Activated CD4-positive, alpha-beta T cell treated with anti-CD3 and anti-CD28 coated beads, Interleukin-10, Interleukin-2, amounts not matched to agents 100 ng/mL and 50 ng/mL, durations not matched to agents 16 hours and 8 hours (primary cell): ENCODE data around the gene INPP4B.

Experiments
- DNase-seq: peaks from one replicate; pipeline ENCODE4 v3.0.0-alpha.2; 2020

INPP4B gene

DNA sequence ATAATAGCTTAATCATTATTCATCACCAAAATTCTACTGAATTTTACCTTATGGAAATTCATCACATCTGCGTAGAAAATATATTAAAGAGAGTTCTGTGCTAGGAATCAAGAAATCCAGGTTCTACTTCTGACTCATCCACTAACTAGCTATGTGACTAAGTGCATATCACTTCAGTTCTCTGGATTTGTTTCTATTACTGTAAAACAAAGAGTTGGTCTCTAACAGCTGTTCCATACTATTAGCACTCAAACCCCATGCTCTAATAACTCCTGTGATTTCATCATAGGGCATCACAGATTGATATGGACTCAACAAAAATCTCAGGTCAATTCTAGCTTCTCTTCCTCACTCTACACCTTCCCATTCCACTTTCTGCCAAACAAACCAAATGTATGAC is 572.0 kb downstream of the INPP4B start:
- no peak for DNase-seq

DNA sequence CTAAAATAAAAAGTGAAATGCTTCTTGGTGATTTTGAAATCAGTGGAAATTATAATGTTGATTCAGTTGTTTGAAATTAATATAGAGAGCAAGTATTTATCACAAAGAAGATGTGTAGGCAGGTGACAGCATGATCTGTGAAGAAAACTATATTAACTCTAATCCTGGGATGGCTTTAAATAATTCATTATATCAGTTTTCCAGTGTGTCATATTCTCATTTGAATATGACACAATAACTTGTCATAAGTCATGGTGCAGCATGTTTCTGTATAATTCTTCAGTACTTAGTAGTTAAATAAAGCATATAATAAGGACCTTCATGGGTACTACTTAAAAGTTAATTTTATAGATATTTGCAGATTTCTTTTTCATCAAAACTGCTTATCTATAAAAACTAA is 573.6 kb downstream of the INPP4B start:
- DNase-seq, result no peak

DNA sequence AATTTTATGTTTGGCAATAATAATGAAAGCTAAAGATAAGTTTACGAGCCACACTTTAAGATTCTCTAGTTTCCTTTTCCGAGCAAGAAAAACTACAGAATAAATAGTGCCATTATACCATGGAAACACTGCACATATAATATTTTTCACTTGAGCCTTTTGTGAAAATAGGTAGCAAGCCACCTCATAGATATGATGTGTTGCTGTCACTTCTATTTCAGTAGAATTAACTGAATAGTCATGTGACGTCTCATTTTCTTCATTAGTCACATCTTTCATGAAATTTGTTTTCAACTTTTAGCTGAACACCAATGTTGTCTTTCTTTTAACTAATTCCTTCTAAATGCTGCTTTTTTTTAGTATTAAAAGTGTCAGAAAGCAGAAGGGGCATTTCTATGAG is 574.3 kb downstream of the INPP4B start:
- DNase-seq, result no peak

DNA sequence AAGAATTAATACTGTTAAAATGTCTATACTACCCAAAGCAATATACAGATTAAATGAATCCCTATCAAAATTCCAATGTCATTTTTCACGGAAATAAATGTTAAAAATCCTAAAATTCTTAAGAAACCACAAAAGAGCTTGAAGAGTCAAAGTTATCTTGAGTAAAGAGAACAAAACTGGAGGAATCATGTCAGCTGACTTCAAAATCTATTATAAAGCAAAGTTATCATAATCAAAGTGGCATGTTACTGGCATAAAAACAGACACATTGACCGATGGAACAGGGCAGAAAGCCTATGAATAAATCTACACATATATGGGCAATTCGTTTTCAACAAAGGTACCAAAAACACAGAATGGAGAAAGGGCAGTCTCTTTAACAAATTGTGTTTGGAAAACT is 579.0 kb downstream of the INPP4B start:
- no peak for DNase-seq

DNA sequence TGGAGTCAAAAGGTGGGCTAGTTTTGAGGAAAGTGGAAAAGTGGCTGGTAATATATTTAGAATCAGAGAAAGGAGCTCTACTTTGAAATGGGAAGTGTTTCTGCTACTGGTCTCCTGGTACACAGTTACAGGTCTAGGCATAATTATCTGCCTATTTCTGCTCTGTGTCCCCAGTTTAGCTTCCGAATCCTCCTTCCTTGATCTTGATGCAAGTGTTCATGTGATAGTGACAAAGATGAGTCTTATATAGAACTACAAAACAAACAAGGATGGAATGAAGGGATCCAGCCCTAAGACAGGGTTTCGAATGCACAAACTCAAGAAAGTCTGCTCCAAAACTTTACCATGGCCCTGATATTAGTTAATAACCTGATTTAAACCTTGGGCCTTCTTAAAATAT is 580.2 kb downstream of the INPP4B start:
- no peak for DNase-seq

DNA sequence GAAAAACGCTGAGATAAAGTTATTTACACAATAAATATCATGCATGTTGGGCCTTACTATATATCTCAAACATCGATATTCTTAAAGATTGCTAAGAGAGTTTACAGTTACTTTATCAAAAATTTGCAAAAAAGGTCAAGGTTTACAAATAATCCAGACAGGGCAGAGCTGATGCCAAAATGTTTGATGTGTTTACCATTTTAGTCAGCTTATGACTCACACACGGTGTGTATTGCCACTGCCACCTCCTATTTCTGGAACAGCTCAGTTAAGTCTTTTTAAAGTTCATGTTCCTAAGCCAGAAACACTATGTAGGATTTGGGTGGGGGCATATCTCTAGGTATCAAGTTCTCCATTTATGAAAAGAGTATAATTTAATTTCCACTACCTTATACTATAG is 580.6 kb downstream of the INPP4B start:
- peak; percentile 66 for DNase-seq

DNA sequence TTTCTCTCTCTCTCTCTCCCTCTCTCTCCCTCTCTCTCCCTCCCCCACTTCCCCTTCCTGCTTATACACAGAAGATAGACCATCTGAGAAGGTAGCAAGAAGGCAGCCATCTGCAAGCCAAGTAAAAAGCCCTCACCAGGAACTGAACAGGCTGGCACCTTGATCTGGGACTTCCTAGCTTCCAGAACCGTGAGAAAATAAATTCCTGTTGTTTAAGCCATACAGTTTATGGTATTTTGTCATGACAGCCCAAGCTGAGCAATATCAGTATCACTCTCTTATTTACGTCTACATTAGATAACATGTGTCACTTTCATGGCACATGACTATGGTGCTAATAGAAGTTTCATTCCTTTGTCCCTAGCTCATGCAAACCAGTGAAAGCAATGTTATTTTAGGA is 581.1 kb downstream of the INPP4B start:
- no peak for DNase-seq

DNA sequence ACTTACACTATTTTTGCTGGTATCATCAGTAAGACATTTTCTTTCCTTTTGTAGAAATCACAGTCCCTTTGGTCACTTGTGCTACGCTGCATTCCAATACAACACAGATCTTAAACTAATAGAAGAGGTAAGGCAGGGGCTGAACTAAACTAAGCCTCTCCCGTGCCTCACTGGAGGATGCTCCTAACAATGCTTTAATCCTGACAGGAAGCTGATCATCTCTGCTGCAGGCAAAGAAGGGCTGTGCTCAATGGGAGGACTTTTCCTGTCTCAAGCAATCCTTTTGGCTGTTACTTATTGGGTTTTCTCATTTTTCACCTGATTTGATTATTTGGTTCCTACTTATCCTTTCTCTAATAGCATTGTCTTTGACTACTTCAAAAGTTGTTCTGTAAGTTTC is 583.1 kb downstream of the INPP4B start:
- no peak for DNase-seq

DNA sequence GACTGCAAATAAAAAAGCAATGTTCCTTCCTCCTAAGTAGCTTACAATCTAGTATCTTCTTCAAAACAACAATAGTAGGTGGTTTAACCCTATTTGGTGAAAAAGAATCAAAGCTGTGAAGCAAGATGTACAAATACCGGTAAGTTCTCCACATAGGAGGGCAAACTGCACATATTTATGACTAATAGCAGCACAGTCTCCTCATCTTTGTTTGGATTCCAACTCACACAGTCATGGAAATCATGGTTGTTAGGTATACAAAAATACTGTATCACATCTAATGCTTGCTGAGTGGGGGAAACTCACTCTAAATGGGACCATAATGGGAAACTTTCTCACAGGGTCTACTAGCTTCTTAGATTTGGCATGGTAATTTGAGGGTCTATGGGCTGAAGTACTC is 597.2 kb downstream of the INPP4B start:
- no peak for DNase-seq

DNA sequence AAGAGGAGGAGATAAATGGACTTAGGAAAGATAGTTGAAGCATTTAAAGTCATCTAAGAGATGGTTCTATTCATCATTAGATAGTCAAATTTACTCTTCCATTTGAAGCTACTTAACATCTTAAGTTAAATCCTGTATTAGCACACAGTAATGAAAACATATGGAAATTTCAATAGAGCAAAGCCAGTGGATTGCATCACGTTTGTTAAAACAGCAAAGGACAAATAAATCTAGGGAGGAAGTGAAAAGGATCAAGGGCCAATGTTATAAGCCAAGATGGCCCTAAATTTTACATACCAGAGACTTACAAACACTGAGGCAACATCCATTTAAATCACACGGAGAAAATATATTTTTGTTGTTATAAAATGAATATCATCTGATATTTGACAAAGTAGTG is 602.8 kb downstream of the INPP4B start:
- no peak for DNase-seq

DNA sequence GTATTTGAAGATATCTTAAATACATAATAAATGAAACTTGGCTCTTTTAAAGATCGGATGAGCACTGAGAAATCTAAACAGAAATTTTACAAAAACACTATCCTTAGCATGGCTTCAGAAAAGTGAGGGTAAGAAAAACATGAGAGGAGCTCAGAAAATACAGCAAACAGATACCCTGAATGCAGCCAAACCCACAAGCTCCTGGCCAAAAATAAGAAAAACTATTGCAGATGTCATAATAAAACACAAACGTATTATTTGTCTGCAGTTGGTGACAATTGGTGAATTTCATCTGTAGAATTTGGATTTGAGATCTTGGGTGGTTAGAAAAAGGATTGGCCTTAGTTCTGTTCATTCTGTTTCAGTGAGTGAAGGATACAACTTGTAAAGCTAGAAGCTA is 603.9 kb downstream of the INPP4B start:
- no peak for DNase-seq

DNA sequence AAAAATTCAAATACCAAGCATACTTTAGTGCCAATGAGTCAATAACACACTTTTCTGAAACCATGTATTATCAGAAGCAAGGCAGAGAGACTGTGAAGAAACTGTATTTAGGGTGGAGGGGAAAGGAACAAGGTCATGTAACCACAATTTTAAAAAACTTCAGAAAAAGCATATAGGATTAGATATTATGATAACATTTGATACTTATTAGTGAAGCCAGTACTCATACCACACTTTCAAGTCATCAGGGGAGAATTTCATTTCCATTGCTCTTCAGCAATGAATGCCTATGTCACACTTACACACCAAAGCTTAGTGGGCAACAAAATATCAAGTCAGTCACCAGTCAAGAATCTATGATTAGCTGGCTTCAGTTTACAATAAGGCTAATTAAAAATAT is 607.5 kb downstream of the INPP4B start:
- no peak for DNase-seq

DNA sequence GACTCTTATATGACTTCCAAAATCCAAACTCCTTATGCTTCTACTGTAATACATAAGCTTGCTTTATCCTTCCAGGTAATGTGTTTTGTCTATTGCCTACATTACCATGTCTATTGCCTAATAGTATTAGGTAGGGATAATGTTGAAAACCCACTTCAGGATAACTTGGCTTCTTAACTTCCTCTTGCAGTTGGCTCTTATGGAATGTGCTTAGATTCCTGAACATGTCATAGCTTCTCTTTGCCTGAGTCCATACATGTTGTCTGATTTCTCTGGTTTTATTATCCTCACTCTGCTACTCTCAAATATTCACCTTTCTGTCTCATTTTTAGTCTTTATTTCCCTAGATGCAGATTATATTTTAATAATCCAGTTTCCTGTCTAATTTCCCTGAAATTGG is 609.8 kb downstream of the INPP4B start:
- no peak for DNase-seq

DNA sequence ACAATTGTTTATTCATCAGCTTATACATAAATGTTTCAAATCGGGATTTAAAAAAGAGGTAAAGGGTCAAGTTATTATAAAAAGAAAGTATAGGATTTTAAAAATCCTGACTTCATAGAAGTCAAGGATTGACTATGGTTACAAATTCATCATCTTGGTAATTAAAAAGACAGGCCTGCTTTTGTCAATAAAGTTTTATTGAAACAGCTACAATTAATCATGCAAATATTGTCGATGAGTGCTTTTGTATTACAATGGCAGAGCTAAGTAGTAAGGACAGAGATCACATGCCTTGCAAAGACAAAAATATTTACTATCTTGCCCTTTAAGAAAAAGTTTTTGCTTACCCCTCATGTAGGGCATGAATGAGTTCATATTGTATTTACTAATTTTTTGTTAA is 614.3 kb downstream of the INPP4B start:
- no peak for DNase-seq

DNA sequence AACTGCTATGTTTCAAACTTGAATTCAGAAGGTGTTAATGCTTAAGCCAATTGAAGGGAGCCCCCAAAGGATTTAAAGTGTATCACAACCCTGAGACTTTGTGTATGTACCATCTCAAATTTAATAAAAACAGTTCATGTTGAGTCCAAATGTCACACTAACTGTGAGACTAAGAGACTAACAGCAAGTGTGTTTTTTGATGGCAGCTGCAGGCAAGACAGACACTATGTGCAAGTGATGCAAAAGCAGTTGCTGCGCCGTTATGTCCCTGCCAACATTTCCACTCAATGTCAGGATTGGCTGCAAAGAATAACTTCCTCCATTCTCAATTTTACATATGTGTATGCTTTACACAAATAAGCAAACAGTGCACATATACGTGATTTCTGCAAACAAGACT is 615.1 kb downstream of the INPP4B start:
- no peak for DNase-seq

DNA sequence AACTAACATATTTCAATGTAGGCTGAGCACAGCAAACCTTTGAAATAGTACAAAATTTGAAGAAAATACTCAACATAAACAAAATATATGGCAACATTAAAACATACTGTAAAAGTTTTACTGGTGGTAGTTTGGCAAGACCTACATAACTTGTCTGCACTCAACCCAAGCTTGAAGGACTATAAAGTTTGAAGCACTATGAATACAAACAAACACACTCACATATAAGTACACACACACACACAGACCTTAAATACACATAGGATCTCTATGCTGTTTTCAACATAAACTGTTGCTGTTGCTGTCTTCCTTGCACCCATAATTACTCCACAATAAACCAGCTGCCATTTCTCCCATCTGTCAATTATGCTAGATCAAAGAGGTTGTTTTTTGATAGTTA is 620.1 kb downstream of the INPP4B start:
- DNase-seq, result no peak

DNA sequence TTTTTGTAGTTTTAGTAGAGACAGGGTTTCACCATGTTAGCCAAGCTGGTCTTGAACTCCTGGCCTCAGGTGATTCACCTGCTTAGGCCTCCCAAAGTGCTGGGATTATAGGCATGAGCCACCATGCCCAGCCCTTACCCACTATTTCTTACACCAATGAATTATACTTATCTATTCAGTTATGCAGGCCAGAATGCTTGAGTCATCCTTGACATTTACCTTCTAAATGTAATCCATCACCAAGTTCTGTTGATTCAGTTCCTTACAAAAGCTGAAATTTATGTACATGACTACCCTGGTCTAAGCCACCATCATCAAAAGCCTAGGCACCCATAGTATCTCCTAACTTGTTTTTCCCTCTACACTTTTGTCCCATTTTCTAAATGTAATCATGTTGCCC is 624.0 kb downstream of the INPP4B start:
- no peak for DNase-seq

DNA sequence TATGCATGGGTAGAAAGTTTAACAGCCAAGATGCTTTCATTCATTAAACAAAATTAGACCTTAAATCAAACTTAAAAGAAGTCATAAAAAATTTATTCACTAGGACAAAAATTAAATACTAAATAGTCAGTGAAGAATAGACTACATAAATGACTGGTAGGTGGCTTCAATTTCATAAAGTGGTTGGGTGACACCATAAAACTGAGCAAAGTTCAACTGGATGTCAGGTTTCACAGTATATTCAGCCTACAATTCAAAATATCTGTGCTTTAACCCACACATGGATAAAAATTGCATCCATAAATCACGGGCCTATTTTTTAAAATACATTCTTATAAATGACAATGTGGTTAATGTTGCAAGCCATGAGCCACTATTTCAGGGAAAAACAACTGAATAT is 627.4 kb downstream of the INPP4B start:
- DNase-seq, result no peak

DNA sequence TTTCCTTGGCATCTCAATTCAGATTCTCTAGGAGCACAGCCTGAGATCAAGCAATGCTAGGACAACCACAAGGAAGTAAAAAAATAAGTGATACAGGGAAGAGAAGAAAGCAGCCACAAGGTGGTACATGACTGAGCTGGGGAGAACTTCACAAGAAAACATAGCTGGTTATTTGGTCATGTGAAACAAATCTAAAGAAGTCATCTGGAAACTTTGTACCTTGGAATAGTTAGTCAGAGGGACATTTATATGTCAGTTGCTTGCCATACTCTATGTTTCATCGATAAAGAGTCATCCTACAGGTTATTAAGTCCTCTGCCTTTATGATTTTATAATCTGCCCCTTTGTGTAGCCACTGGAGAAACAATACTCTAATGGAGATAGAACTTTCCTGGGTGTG is 634.7 kb downstream of the INPP4B start:
- no peak for DNase-seq

DNA sequence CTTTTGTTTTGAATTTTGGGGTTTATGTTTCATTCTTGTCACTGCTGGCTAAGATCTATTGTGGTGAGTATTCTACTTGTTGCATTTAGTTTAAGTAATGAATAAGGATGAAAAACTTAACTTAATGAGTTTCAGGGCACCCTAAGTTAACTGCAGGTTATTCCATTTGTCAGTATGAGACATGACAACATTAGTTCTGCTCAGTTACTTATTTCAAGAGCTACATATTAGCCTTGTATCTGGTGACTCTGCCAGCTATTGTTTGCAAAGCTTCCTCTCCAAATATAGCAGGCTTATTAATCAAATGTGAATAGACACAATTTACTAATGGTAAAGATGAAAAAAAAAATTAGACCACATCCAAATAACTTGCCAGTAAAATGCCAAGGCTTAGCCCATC is 642.6 kb downstream of the INPP4B start:
- no peak for DNase-seq

DNA sequence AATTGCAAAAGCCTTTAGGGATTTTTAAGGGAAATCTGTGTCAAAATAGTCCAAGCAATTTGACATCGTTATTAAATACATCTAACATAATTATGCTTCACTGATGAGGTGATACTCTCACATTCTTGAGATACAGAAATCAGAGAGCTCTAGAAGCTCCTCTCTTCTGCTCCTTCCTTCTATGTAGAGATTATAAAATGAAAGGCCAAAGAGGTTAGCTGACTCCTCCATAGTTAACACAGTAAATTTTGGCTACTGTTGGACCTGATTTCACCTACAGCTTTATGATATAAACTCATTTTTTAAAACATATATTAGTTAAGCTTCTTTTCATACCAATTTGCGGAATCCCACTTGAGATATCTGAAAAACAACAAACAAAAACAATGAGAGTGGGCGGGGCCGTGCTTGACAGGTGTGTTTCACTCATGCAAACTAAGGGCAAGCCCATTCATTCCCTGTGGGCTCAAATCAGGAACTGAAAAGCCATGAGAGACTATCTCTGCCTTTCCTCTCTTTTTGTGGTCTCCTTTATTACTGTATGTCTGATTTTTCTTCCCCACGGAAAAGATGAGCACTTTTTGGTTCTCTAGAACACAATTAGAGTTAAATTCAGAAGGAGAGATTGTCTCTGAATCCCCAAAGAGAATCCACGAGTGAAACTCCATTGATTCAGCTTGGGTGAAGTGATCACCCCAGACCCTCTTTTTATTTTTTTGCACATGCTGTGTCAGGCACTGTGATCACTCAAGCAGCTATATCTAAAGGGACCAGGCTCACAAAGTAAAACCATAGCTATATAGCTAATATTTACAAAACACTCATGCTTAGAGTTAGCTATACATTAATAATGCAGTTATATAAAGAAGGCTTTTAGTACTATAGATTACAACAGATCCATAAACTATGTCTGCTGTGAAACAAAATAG is 643.4 kb downstream of the INPP4B start:
- DNase-seq, result no peak

DNA sequence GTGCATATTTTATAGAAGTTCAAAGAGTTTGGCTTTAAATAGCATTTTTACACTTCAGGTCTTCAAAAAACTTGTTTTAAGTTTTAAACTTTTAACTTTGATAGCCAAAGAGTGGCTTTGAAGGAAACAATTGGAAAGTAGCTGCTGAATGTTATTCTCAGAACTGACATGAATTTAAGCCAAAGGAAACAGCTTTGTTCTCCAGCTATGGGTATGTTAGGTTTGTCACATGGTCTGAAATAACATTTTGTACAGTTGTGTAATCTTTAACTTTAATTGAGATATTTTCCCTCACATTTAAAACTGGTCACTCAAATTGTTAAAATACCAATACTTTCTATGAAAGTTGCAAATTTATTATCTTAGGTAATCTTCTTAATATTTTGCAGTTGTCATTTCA is 645.1 kb downstream of the INPP4B start:
- no peak for DNase-seq

DNA sequence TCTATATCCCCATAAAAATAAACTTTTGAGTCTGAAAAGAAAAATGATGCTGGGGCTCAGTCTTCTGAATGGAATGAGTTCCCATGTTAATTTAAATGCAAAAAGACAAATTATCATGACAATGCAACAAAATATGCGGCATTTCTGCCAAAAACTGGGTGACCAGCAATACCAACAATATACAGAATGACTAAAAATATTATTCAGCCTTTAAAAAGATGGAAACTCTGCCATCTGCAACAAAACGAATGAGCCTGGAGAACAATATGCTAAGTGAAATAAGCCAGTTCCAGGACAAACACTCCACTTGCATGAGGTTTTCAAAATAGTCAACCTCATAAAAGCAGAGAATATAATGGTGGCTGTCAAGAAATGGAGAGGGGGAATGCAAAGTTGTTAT is 651.2 kb downstream of the INPP4B start:
- no peak for DNase-seq

DNA sequence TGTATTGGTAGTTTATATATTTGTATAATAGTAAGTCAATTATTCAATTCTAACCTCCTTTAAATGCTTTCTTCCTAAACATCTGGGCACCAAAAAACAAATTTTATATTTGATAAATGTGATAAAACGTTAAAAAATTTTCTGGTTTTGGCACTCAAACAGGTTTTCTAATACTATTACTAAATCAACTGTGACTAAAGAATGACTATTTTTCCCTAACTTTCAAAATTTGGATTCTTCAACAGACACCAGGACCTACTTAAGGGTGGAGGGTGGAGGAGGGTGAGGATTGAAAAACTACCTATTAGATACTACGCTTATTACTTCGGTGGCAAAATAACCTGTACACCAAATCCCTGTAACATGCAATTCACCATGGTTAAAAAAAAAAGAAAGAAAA is 654.2 kb downstream of the INPP4B start:
- DNase-seq, result no peak

DNA sequence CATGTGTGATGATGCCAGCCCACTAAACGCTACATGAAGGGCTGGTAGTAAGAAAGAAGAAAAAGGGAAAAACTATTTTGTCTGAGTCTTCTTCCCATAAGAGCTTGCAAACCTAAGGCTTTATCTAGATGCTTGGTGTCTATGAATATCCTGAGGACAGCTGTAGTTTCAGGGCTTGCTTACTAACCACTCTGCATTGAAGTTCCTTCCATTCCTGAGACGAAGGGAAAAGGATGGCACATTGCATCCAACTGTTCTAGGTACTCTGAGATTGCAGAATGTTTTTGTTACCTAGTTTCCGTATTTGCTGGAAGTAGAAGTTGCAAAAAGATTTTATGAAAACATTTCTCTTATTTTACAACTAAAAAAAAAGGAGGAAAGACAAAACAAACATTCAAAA is 665.1 kb downstream of the INPP4B start:
- no peak for DNase-seq
